IPS DF 6.9 (cell line): Measurements from ENCODE around the gene STAB2.

Source experiments
- DNase-seq: peaks from one replicate; pipeline ENCODE4 v3.0.0-alpha.2; 2013; ENCODE audit warnings: low read depth, low spot score
- H3K27ac ChIP-seq: one replicate; pipeline ENCODE4 v1.5.1; 2013; ENCODE audit warnings: low read length, control low read depth
- H3K27me3 ChIP-seq: 2 replicates; pipeline ENCODE4 v1.6.1; 2013; ENCODE audit warnings: mild to moderate bottlenecking, low read length; ENCODE audit not compliant: control insufficient read depth, insufficient read depth
- H3K36me3 ChIP-seq: 2 replicates; pipeline ENCODE4 v1.6.1; 2013; ENCODE audit warnings: low read length; ENCODE audit not compliant: control insufficient read depth, insufficient read depth
- H3K4me1 ChIP-seq: 2 replicates; pipeline ENCODE4 v1.6.1; 2013; ENCODE audit warnings: low read length; ENCODE audit not compliant: control insufficient read depth, insufficient read depth
- H3K4me3 ChIP-seq: 2 replicates; pipeline ENCODE4 v1.5.1; 2013; ENCODE audit warnings: mild to moderate bottlenecking, low read length
- H3K9me3 ChIP-seq: 2 replicates; pipeline ENCODE4 v1.6.1; 2013; ENCODE audit warnings: low read length, inconsistent platforms; ENCODE audit not compliant: control insufficient read depth, insufficient read depth
- WGBS: extraction: QIAGEN DNeasy Blood & Tissue Kit; methylation state at CpG from one replicate; pipeline ENCODE4 v1.1.7; 2013; ENCODE audit warnings: mixed read lengths, missing lambda C conversion rate; ENCODE audit not compliant: insufficient read length, insufficient coverage; 5-methylcytosine and 5-hydroxymethylcytosine counted together

Gene STAB2

DNA sequence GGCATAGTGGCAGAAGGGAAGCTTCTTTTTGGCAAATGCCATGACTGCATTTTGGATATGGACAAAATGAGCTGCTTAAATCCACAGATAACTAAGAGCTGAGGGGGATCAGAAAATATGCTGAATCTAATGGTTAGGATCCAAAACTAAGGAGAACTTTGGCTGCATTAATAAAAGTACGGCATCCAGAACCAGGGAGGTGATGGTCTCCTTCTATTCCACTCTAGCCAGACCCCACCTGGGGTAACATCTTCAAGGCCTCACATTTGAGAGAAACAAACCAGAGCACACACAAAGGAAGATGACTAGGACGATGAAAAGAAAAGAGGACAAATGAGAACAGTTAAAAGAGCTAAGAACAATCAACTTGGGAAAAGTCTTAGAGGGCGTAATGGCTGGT lies 226.4 kb downstream of the STAB2 start:
- H3K9me3 ChIP-seq, result no peaks in the 10 kb centered on the region
- no peak overlapping the region for H3K4me3 ChIP-seq
- DNase-seq, result no peak
- no peaks in the 10 kb centered on the region for H3K4me1 ChIP-seq
- no CpG with 5 or more reads among the region's 3 CpGs for WGBS
- H3K36me3 ChIP-seq, result no peaks in the 10 kb centered on the region
- H3K27ac ChIP-seq, result no peak overlapping the region
- no peaks in the 10 kb centered on the region for H3K27me3 ChIP-seq

DNA sequence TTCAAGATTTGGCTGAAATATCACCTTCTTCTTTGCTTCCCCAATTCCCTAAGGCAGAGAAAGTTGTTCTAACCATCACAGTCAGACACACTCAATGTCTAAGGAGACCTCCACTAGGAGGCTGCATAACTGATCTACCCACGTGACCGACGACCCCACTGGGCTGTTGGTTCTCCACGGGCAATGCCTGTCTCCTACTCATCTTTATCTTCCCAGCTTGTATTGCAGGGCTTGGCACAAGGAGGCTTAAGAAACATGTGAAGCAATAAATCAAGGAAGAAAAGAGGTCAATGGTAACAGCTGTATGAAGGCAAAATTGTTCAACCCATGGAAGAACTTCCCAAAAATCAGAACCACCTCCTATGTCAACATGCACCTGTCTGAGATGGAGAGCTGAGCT lies 226.9 kb downstream of the STAB2 start:
- no peaks in the 10 kb centered on the region for H3K36me3 ChIP-seq
- no peak for DNase-seq
- no peaks in the 10 kb centered on the region for H3K9me3 ChIP-seq
- WGBS, result no CpG with 5 or more reads among the region's 4 CpGs
- H3K27me3 ChIP-seq, result no peaks in the 10 kb centered on the region
- H3K27ac ChIP-seq, result no peak overlapping the region
- no peak overlapping the region for H3K4me3 ChIP-seq
- H3K4me1 ChIP-seq, result no peaks in the 10 kb centered on the region

DNA sequence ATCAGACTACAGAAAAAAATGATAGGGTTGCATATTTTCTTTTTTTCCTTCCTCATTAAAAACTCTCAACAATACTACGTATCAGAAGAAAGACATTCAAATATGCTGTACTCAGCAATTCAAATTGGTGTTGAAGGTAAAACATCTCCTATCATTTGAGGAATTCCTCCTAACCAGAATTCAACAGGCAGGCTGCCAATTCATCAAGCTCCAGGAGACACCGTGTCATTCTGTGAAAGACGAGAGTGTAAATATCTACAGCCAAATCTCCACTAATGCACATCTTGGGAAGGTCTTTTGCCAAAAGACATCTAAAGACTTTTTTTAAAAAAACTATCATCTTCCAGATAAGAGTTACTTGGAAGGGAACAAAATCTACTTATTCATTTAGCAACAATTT lies 227.4 kb downstream of the STAB2 start:
- Histone ChIP-seq H3K27me3 (no peaks in the 10 kb centered on the region), H3K9me3 (no peaks in the 10 kb centered on the region), H3K4me1 (no peaks in the 10 kb centered on the region), H3K27ac (no peak overlapping the region), H3K4me3 (no peak overlapping the region), H3K36me3 (no peaks in the 10 kb centered on the region)
- no peak for DNase-seq
- WGBS, result no CpG with 5 or more reads among the region's 3 CpGs
